Uterus (tissue), 4 donors: Measurements from ENCODE around the gene PNISR. TPM values are rescaled to one million over a fixed set of nuclear protein-coding genes. Genes with fewer than 3 reads are reported as not detected.
A peak's percentile ranks its signal among the peaks of the same experiment; 100 is the strongest.

Experiments used
- DNase-seq, 2 donors: peaks; one replicate each; pipeline ENCODE4 v3.0.0-alpha.2; 2019 to 2020
- H3K27ac ChIP-seq, 2 donors: fragments of 200-600 bp; sonication (generic); 1 replicate in 1 of 2; 2 replicates in 1 of 2; pipeline ENCODE4 v1.5.1; 2016 to 2018
- H3K27me3 ChIP-seq, 2 donors: fragments of 200-600 bp; sonication (generic); one replicate each; pipeline ENCODE4 v1.5.1; 2018 to 2019; ENCODE audit warnings: control low read depth in 1 of 2
- H3K36me3 ChIP-seq, 2 donors: fragments of 200-600 bp; sonication (generic); one replicate each; pipeline ENCODE4 v1.5.1; 2019; ENCODE audit warnings: control low read depth in 1 of 2
- H3K4me1 ChIP-seq, 2 donors: fragments of 200-600 bp; sonication (generic); one replicate each; pipeline ENCODE4 v1.5.1; 2018 to 2019; ENCODE audit warnings: control low read depth in 1 of 2
- H3K4me3 ChIP-seq, 2 donors: fragments of 200-600 bp; sonication (generic); 1 replicate in 1 of 2; 2 replicates in 1 of 2; pipeline ENCODE4 v1.5.1; 2018 to 2019; ENCODE audit warnings: mild to moderate bottlenecking in 1 of 2
- H3K9me3 ChIP-seq, 2 donors: fragments of 200-600 bp; sonication (generic); one replicate each; pipeline ENCODE4 v1.5.1; 2019; ENCODE audit warnings: control low read depth in 1 of 2
- CTCF ChIP-seq, 4 experiments: fragments of 200-600 bp in 2 of 4; fragments of 450-650 bp in 2 of 4; sonication (generic) in 2 of 4; IDR thresholded peaks; one replicate each; pipeline ENCODE4 v1.5.1; 2016 to 2019; ENCODE audit warnings: antibody characterized with exemption in 4 of 4, mild to moderate bottlenecking in 2 of 4, moderate library complexity in 1 of 4
- POLR2A ChIP-seq, 2 donors: fragments of 450-650 bp; IDR thresholded peaks; one replicate each; pipeline ENCODE4 v1.6.1; 2016; ENCODE audit warnings: antibody characterized with exemption in 2 of 2, mild to moderate bottlenecking in 1 of 2, moderate library complexity in 1 of 2
- intact Hi-C: fragments of 100-400 bp; cut with DNase I; formaldehyde crosslinking; loops from one replicate; pipeline ENCODE4 v1.15.1; 2023; ENCODE audit warnings: low total_unique reads
- total RNA-seq, 4 donors: library from RNA; depleted of rRNA in 3 of 4; stranded (reverse); fragments of >200 nt in 3 of 4; gene quantifications; one replicate each; pipeline versions ENCODE4 v1.1.0 to v1.2.4, GENCODE V29; 2014 to 2023
- donor health status: DM: yes; HTN: yes; CAD: no.

Gene PNISR
- total RNA-seq, 4 donors from 2014 or later = 107 to 265 (median 153) TPM

GRCh38 chr6:99427988-99428387, 2.9 kb upstream of the PNISR start:
- H3K4me3 ChIP-seq = no peak overlapping the region
- intact Hi-C loops = loop anchor here (10.0 kb wide), 1 partner anchor 97 kb away; no protein-coding TSS in a partner anchor
- H3K9me3 ChIP-seq = no peaks in the 10 kb centered on the region
- H3K27ac ChIP-seq = no peak overlapping the region
- DNase-seq = no peak
- no peaks in the 10 kb centered on the region for H3K36me3 ChIP-seq
- peaks cover 9 to 13% of the 10 kb centered on the region in 2 donors for H3K4me1 ChIP-seq
- TF ChIP-seq POLR2A (IDR thresholded peaks at IDR 0.05) (no peak), CTCF (IDR thresholded peaks at IDR 0.05) (no peak)
- no peaks in the 10 kb centered on the region for H3K27me3 ChIP-seq

GRCh38 chr6:99426451-99426757, 1.3 kb upstream of the PNISR start:
- no peak for DNase-seq
- intact Hi-C loops = loop anchor here (10.0 kb wide), 1 partner anchor 98 kb away; no protein-coding TSS in a partner anchor
- Histone ChIP-seq H3K9me3 (no peaks in the 10 kb centered on the region), H3K4me3 (peak overlapping the region; percentile 74 to 91), H3K36me3 (no peaks in the 10 kb centered on the region), H3K27me3 (no peaks in the 10 kb centered on the region), H3K27ac (peak overlapping the region; percentile 95 to 100), H3K4me1 (peaks cover 14 to 18% of the 10 kb centered on the region in 2 donors)
- TF ChIP-seq CTCF (IDR thresholded peaks at IDR 0.05) (no peak), POLR2A (IDR thresholded peaks at IDR 0.05) (no peak)

GRCh38 chr6:99425647-99426450, 741 bp upstream of the PNISR start:
- Histone ChIP-seq H3K27me3 (no peaks in the 10 kb centered on the region), H3K9me3 (no peaks in the 10 kb centered on the region), H3K4me1 (peaks cover 14 to 20% of the 10 kb centered on the region in 2 donors), H3K36me3 (no peaks in the 10 kb centered on the region), H3K27ac (peak overlapping the region; percentile 95 to 100), H3K4me3 (peak overlapping the region; percentile 74 to 91)
- intact Hi-C loops = loop anchor here (10.0 kb wide), 1 partner anchor 99 kb away; no protein-coding TSS in a partner anchor
- DNase-seq = peak; percentile 80 to 83
- TF ChIP-seq CTCF (IDR thresholded peaks at IDR 0.05) (peak in 1 of 4 experiments; percentile 51), POLR2A (IDR thresholded peaks at IDR 0.05) (no peak)

- H3K27ac ChIP-seq = peak overlapping the region; percentile 95 to 100
- DNase-seq = no peak
- no peaks in the 10 kb centered on the region for H3K27me3 ChIP-seq
- peaks cover 14 to 29% of the 10 kb centered on the region in 2 donors for H3K4me1 ChIP-seq
- H3K36me3 ChIP-seq = no peaks in the 10 kb centered on the region
- TF ChIP-seq CTCF (IDR thresholded peaks at IDR 0.05) (no peak), POLR2A (IDR thresholded peaks at IDR 0.05) (no peak)
- H3K4me3 ChIP-seq = peak overlapping the region; percentile 74 to 91
- no peaks in the 10 kb centered on the region for H3K9me3 ChIP-seq
- intact Hi-C loops = loop anchor here (10.0 kb wide), 1 partner anchor 101 kb away; no protein-coding TSS in a partner anchor
Observed at GRCh38 chr6:99424022-99424421, 1.1 kb downstream of the PNISR start.

GRCh38 chr6:99422912-99423311, 2.2 kb downstream of the PNISR start:
- H3K27me3 ChIP-seq = no peaks in the 10 kb centered on the region
- no peaks in the 10 kb centered on the region for H3K36me3 ChIP-seq
- H3K4me1 ChIP-seq = peaks cover 14 to 29% of the 10 kb centered on the region in 2 donors
- no peak overlapping the region for H3K4me3 ChIP-seq
- H3K9me3 ChIP-seq = no peaks in the 10 kb centered on the region
- no peak for DNase-seq
- no peak overlapping the region for H3K27ac ChIP-seq
- intact Hi-C loops = loop anchor here (10.0 kb wide), 1 partner anchor 102 kb away; no protein-coding TSS in a partner anchor
- TF ChIP-seq CTCF (IDR thresholded peaks at IDR 0.05) (no peak), POLR2A (IDR thresholded peaks at IDR 0.05) (no peak)
